ENCODE data around the gene ADORA3. TPM values are rescaled to one million over a fixed set of nuclear protein-coding genes. Genes with fewer than 3 reads are reported as not detected.
A peak's percentile ranks its signal among the peaks of the same experiment; 100 is the strongest.

The ADORA3 gene
- total RNA-seq, 2 experiments from 2014 or later: 0.17 TPM; not detected in 1

- CTCF ChIA-PET (ENCODE audit: unreplicated experiment): no interaction called here
- no TSS peak for BruUV-seq (replicated peaks)
- H3K4me2 ChIP-seq (ENCODE audit: low read length): no peak overlapping the region
These were observed 28.9 kb downstream of the ADORA3 start for GRCh38 chr1:111474521-111474920.

DNA sequence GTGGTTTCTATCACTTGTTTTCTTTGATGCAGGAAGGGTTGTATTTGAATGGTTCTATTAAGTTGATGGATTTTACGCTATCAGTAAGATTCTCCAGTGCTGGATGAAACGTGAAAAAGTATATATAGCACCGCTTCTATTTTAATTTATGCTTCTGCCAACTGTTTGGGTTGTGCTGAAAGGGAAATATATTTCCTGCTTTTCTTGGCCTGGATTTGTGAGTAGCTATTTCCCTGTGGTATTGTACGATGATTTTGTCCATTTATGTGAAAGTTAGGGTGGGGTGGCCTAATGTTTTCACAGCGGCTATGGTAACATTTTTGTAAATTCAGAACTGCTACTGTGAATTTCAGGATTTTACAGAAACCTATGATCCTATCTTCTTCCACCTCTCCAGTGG is 29.3 kb downstream of the ADORA3 start:
- Histone ChIP-seq H3K79me2 (ENCODE audit: insufficient read depth, low read depth, low read length) (no peaks in the 10 kb centered on the region), H3K4me1 (ENCODE audit: insufficient read depth, low read length, poor library complexity, severe bottlenecking) (peaks cover 46% of the 10 kb centered on the region), H3K36me3 (ENCODE audit: insufficient read depth, low read length) (peaks cover 13% of the 10 kb centered on the region), H3K4me3 (ENCODE audit: low read depth, low read length, poor library complexity, severe bottlenecking) (no peak overlapping the region), H4K20me1 (ENCODE audit: insufficient read depth, low read length) (no peaks in the 10 kb centered on the region), H3K27ac (ENCODE audit: low read depth, low read length, poor library complexity, severe bottlenecking) (no peak overlapping the region), H3K9me3 (ENCODE audit: low read length) (peaks cover 4% of the 10 kb centered on the region; the same call in 1 of the 2 replicates), H3K9me2 (ENCODE audit: insufficient read depth, low read length) (no peaks in the 10 kb centered on the region), H3K4me2 (ENCODE audit: low read length) (no peak overlapping the region), H2AFZ (ENCODE audit: low read length) (no peak overlapping the region)
- TF ChIP-seq CTCF (conservative IDR thresholded peaks at IDR 0.05; ENCODE audit: low read length): no peak
- TF ChIP-seq EZH2phosphoT487 (IDR thresholded peaks at IDR 0.05; ENCODE audit: borderline replicate concordance, low read depth, low read length): no peak
- no TSS peak for BruUV-seq (replicated peaks)
- intact Hi-C loops (cut with micrococcal nuclease; ENCODE audit: unreplicated experiment): no loop called here
- no peak for DNase-seq (ENCODE audit: low spot score)
- ChIA-PET CTCF (ENCODE audit: unreplicated experiment) (no interaction called here), POLR2A (no interaction called here)

More at GRCh38 chr1:111474521-111474920, 28.9 kb downstream of the ADORA3 start:
- Histone ChIP-seq H3K36me3 (ENCODE audit: insufficient read depth, low read length) (peaks cover 9% of the 10 kb centered on the region), H2AFZ (ENCODE audit: low read length) (no peak overlapping the region), H3K9me2 (ENCODE audit: insufficient read depth, low read length) (no peaks in the 10 kb centered on the region), H3K4me3 (ENCODE audit: low read depth, low read length, poor library complexity, severe bottlenecking) (no peak overlapping the region), H4K20me1 (ENCODE audit: insufficient read depth, low read length) (no peaks in the 10 kb centered on the region), H3K4me1 (ENCODE audit: insufficient read depth, low read length, poor library complexity, severe bottlenecking) (peaks cover 45% of the 10 kb centered on the region), H3K9me3 (ENCODE audit: low read length) (peaks cover 2% of the 10 kb centered on the region; the same call in 1 of the 2 replicates), H3K27ac (ENCODE audit: low read depth, low read length, poor library complexity, severe bottlenecking) (no peak overlapping the region), H3K79me2 (ENCODE audit: insufficient read depth, low read depth, low read length) (no peaks in the 10 kb centered on the region)
- POLR2A ChIA-PET: interaction anchor here (0.7 kb wide), 2 partner anchors 11 to 129 kb away, joined by 3 to 6 read pairs; no protein-coding TSS in a partner anchor
- TF ChIP-seq EZH2phosphoT487 (IDR thresholded peaks at IDR 0.05; ENCODE audit: borderline replicate concordance, low read depth, low read length) (no peak), CTCF (conservative IDR thresholded peaks at IDR 0.05; ENCODE audit: low read length) (no peak)
- no peak for DNase-seq (ENCODE audit: low spot score)
- intact Hi-C loops (cut with micrococcal nuclease; ENCODE audit: unreplicated experiment): no loop called here

- Histone ChIP-seq H3K4me1 (ENCODE audit: insufficient read depth, low read length, poor library complexity, severe bottlenecking) (peaks cover 31% of the 10 kb centered on the region), H4K20me1 (ENCODE audit: insufficient read depth, low read length) (no peaks in the 10 kb centered on the region), H3K36me3 (ENCODE audit: insufficient read depth, low read length) (peaks cover 22% of the 10 kb centered on the region), H3K27ac (ENCODE audit: low read depth, low read length, poor library complexity, severe bottlenecking) (peak overlapping the region; percentile 66), H3K4me3 (ENCODE audit: low read depth, low read length, poor library complexity, severe bottlenecking) (no peak overlapping the region), H3K4me2 (ENCODE audit: low read length) (peak overlapping the region; percentile 71), H3K79me2 (ENCODE audit: insufficient read depth, low read depth, low read length) (no peaks in the 10 kb centered on the region), H3K9me3 (ENCODE audit: low read length) (peaks cover 4% of the 10 kb centered on the region; the same call in 1 of the 2 replicates), H2AFZ (ENCODE audit: low read length) (peak overlapping the region; percentile 64; the same call in 1 of the 2 replicates), H3K9me2 (ENCODE audit: insufficient read depth, low read length) (no peaks in the 10 kb centered on the region)
- BruUV-seq (replicated peaks): no TSS peak
- ChIA-PET CTCF (ENCODE audit: unreplicated experiment) (interaction anchor here (0.5 kb wide), 1 partner anchor 10 kb away, joined by 3 read pairs; no protein-coding TSS in a partner anchor), POLR2A (interaction anchor here (0.7 to 1.7 kb wide), 4 partner anchors 10 to 124 kb away, joined by 3 to 10 read pairs (median 4); no protein-coding TSS in a partner anchor)
- DNase-seq (ENCODE audit: low spot score): no peak
- intact Hi-C loops (cut with micrococcal nuclease; ENCODE audit: unreplicated experiment): no loop called here
- no peak for TF ChIP-seq EZH2phosphoT487 (IDR thresholded peaks at IDR 0.05; ENCODE audit: borderline replicate concordance, low read depth, low read length)
- no peak for TF ChIP-seq CTCF (conservative IDR thresholded peaks at IDR 0.05; ENCODE audit: low read length)
These were observed 31.9 kb downstream of the ADORA3 start for GRCh38 chr1:111471538-111471937.
